Activated B cell treated with CpG ODN at 0.5 μM for 24 hours (primary cell): ENCODE data around the gene MANSC1. TPM values are rescaled to one million over a fixed set of nuclear protein-coding genes. Genes with fewer than 3 reads are reported as not detected.

Source experiments
- ATAC-seq: fragments of 200-7000 bp; cut with Tn5 transposase; one replicate; pipeline ENCODE4 v1.10.0; 2021; ENCODE audit warnings: low read depth, mild to moderate bottlenecking, moderate library complexity
- CTCF ChIA-PET: fragments of 350-600 bp; sonication (Branson Sonifier 250); formaldehyde crosslinking; loops from one replicate; lab custom pipeline; 2021; ENCODE audit warnings: antibody characterized with exemption; lab: Charles Lee
- POLR2A ChIA-PET: fragments of 350-600 bp; sonication (Branson Sonifier 250); formaldehyde crosslinking; loops from one replicate; lab custom pipeline; 2021; ENCODE audit warnings: antibody characterized with exemption; lab: Charles Lee
- DNase-seq: peaks from one replicate; pipeline ENCODE4 v3.0.0; 2022
- H3K27ac Mint-ChIP-seq: one replicate; pipeline ENCODE4 v1.8.0; 2020; ENCODE audit warnings: mixed read lengths
- H3K27me3 Mint-ChIP-seq: one replicate; pipeline ENCODE4 v1.8.0; 2021; ENCODE audit warnings: mixed read lengths
- H3K36me3 Mint-ChIP-seq: one replicate; pipeline ENCODE4 v1.8.0; 2021; ENCODE audit warnings: low read depth, mixed read lengths
- H3K4me1 Mint-ChIP-seq: one replicate; pipeline ENCODE4 v1.8.0; 2021; ENCODE audit warnings: mixed read lengths
- H3K4me3 Mint-ChIP-seq: one replicate; pipeline ENCODE4 v1.8.0; 2020; ENCODE audit warnings: mild to moderate bottlenecking, mixed read lengths
- H3K9me3 Mint-ChIP-seq: one replicate; pipeline ENCODE4 v1.8.0; 2020; ENCODE audit warnings: mixed read lengths
- CTCF ChIP-seq: fragments of 200-600 bp; IDR thresholded peaks from one replicate; pipeline ENCODE4 v1.8.0; 2022; ENCODE audit warnings: antibody characterized with exemption, mild to moderate bottlenecking
- intact Hi-C: fragments of 100-400 bp; cut with micrococcal nuclease; formaldehyde crosslinking; loops from one replicate; pipeline ENCODE4 v1.15.1; 2024
- total RNA-seq: library from RNA; stranded (reverse); gene quantifications from 2 replicates; pipeline ENCODE4 v1.2.3, GENCODE V29; 2022

MANSC1 gene
- total RNA-seq, 1 donor from 2014 or later = 0.86 TPM

GRCh38 chr12:12365931-12366431 lies 15.9 kb upstream of the MANSC1 start:
- POLR2A ChIA-PET = interaction anchor here (0.6 to 1.3 kb wide), 2 partner anchors 9 to 36 kb away, joined by 4 to 6 read pairs; partner anchors contain the start of gene BORCS5
- H3K36me3 Mint-ChIP-seq = peaks cover 51% of the 10 kb centered on the region
- ATAC-seq = no peak

GRCh38 chr12:12365446-12365802 lies 15.4 kb upstream of the MANSC1 start:
- Mint-ChIP-seq H3K36me3 (peaks cover 48% of the 10 kb centered on the region), H3K4me1 (peaks cover 5% of the 10 kb centered on the region), H3K27me3 (no peaks in the 10 kb centered on the region), H3K27ac (no peak overlapping the region), H3K4me3 (no peak overlapping the region), H3K9me3 (no peaks in the 10 kb centered on the region)
- intact Hi-C loops = no loop called here
- DNase-seq = no peak
- ChIA-PET CTCF (interaction anchor here (1.0 kb wide), 1 partner anchor 11 kb away, joined by 3 read pairs; no protein-coding TSS in a partner anchor), POLR2A (interaction anchor here (0.6 to 1.3 kb wide), 2 partner anchors 9 to 37 kb away, joined by 4 to 6 read pairs; partner anchors contain the start of gene BORCS5)
- no peak for TF ChIP-seq CTCF
- no peak for ATAC-seq

More at GRCh38 chr12:12365931-12366431, 15.9 kb upstream of the MANSC1 start:
- Mint-ChIP-seq H3K27ac (no peak overlapping the region), H3K4me1 (peaks cover 5% of the 10 kb centered on the region), H3K9me3 (no peaks in the 10 kb centered on the region), H3K27me3 (no peaks in the 10 kb centered on the region), H3K4me3 (no peak overlapping the region)
- no peak for TF ChIP-seq CTCF
- intact Hi-C loops = no loop called here
- CTCF ChIA-PET = interaction anchor here (1.0 to 1.9 kb wide), 2 partner anchors 11 to 371 kb away, joined by 3 to 9 read pairs; no protein-coding TSS in a partner anchor
- DNase-seq = no peak

GRCh38 chr12:12364787-12365445 lies 14.9 kb upstream of the MANSC1 start:
- no peak for ATAC-seq
- Mint-ChIP-seq H3K9me3 (no peaks in the 10 kb centered on the region), H3K27me3 (no peaks in the 10 kb centered on the region), H3K4me1 (peaks cover 7% of the 10 kb centered on the region), H3K4me3 (no peak overlapping the region), H3K27ac (no peak overlapping the region), H3K36me3 (peaks cover 44% of the 10 kb centered on the region)
- intact Hi-C loops = no loop called here
- no peak for TF ChIP-seq CTCF
- ChIA-PET CTCF (interaction anchor here (0.6 kb wide), 1 partner anchor 372 kb away, joined by 4 read pairs; no protein-coding TSS in a partner anchor), POLR2A (interaction anchor here (1.3 kb wide), 1 partner anchor 8 kb away, joined by 4 read pairs; the partner anchor contains the start of gene BORCS5)
- DNase-seq = no peak

- ATAC-seq = no peak
- TF ChIP-seq CTCF = no peak
- POLR2A ChIA-PET = interaction anchor here (0.5 to 3.2 kb wide), 13 partner anchors 9 to 709 kb away, joined by 3 to 339 read pairs (median 7); partner anchors contain the start of genes CDKN1B, CREBL2, DDX47 and ETV6
- Mint-ChIP-seq H3K4me1 (peaks cover 38% of the 10 kb centered on the region), H3K27me3 (no peaks in the 10 kb centered on the region), H3K9me3 (no peaks in the 10 kb centered on the region), H3K4me3 (peak overlapping the region; percentile 92), H3K27ac (peak overlapping the region; percentile 98), H3K36me3 (peaks cover 22% of the 10 kb centered on the region)
- intact Hi-C loops = loop anchor here (5.0 to 10.0 kb wide), 3 partner anchors 429 to 1996 kb away; partner anchors contain the start of gene APOLD1
- no peak for DNase-seq
- CTCF ChIA-PET = interaction anchor here (1.1 to 3.5 kb wide), 5 partner anchors 19 to 378 kb away, joined by 4 to 19 read pairs (median 5); no protein-coding TSS in a partner anchor
Measured at GRCh38 chr12:12358528-12358927, 8.5 kb upstream of the MANSC1 start.
